GM18517 (cell line): Measurements from ENCODE around the gene CNTNAP1.
"Not testable (repeated sequence)": the region's sequence is repeated elsewhere in the genome, so short reads cannot be mapped to it uniquely, and the experiment has no call there.

ENCODE experiments used
- ATAC-seq: cut with Tn5 transposase; IDR thresholded peaks from one replicate; pipeline ENCODE4 v1.9.1; 2021; ENCODE audit warnings: mild to moderate bottlenecking, moderate library complexity; ENCODE audit not compliant: unreplicated experiment

CNTNAP1 gene

GRCh38 chr17:42723636-42724035 is 41.3 kb downstream of the CNTNAP1 start:
- ATAC-seq, result no peak

GRCh38 chr17:42725143-42725542 is 42.8 kb downstream of the CNTNAP1 start:
- ATAC-seq, result no peak

GRCh38 chr17:42740699-42741098 is 58.4 kb downstream of the CNTNAP1 start:
- no peak for ATAC-seq

- ATAC-seq, result not testable (repeated sequence)
Observed at GRCh38 chr17:42742916-42743315, 60.6 kb downstream of the CNTNAP1 start.

- no peak for ATAC-seq
Observed at GRCh38 chr17:42743595-42744282, 61.4 kb downstream of the CNTNAP1 start.

- ATAC-seq, result peak; percentile 49
Observed at GRCh38 chr17:42744283-42744805, 62.0 kb downstream of the CNTNAP1 start.

GRCh38 chr17:42744806-42745617 is 62.7 kb downstream of the CNTNAP1 start, which contains the start of gene EZH1:
TSS of gene EZH1 (minus strand) at chr17:42745040. CDS start at chr17:42728941, 16,099 bp downstream.
- peak; percentile 88 for ATAC-seq

GRCh38 chr17:42748202-42748907 is 66.0 kb downstream of the CNTNAP1 start:
- ATAC-seq, result no peak

- no peak for ATAC-seq
Observed at GRCh38 chr17:42748908-42749798, 66.8 kb downstream of the CNTNAP1 start.
